ENCODE data around the gene BRS3.

BRS3 gene

GRCh38 chrX:136491832-136492231 lies 4.1 kb downstream of the BRS3 start:
- no peak overlapping the region for H3K4me3 ChIP-seq (ENCODE audit: low read depth, low read length)
- TF ChIP-seq CTCF (conservative IDR thresholded peaks at IDR 0.05; ENCODE audit: low read depth, low read length) = no peak
- no peak for DNase-seq (ENCODE audit: low read depth)

GRCh38 chrX:136493011-136493410 lies 5.3 kb downstream of the BRS3 start:
- DNase-seq (ENCODE audit: low read depth) = no peak
- no peak for TF ChIP-seq CTCF (conservative IDR thresholded peaks at IDR 0.05; ENCODE audit: low read depth, low read length)
- no peak overlapping the region for H3K4me3 ChIP-seq (ENCODE audit: low read depth, low read length)

GRCh38 chrX:136495043-136495442 lies 7.3 kb downstream of the BRS3 start:
- no peak for DNase-seq (ENCODE audit: low read depth)
- no peak overlapping the region for H3K4me3 ChIP-seq (ENCODE audit: low read depth, low read length)
- TF ChIP-seq CTCF (conservative IDR thresholded peaks at IDR 0.05; ENCODE audit: low read depth, low read length) = no peak

- DNase-seq (ENCODE audit: low read depth) = no peak
- TF ChIP-seq CTCF (conservative IDR thresholded peaks at IDR 0.05; ENCODE audit: low read depth, low read length) = no peak
- peak overlapping the region; percentile 76 for H3K4me3 ChIP-seq (ENCODE audit: low read depth, low read length)
Observed at GRCh38 chrX:136496186-136496763, 8.5 kb downstream of the BRS3 start.

GRCh38 chrX:136496764-136497555 lies 9.2 kb downstream of the BRS3 start:
- TF ChIP-seq CTCF (conservative IDR thresholded peaks at IDR 0.05; ENCODE audit: low read depth, low read length) = no peak
- DNase-seq (ENCODE audit: low read depth) = peak; percentile 88
- H3K4me3 ChIP-seq (ENCODE audit: low read depth, low read length) = peak overlapping the region; percentile 76

- H3K4me3 ChIP-seq (ENCODE audit: low read depth, low read length) = peak within 1 kb of the TSS; percentile 76
- no peak for DNase-seq (ENCODE audit: low read depth)
- TF ChIP-seq CTCF (conservative IDR thresholded peaks at IDR 0.05; ENCODE audit: low read depth, low read length) = no peak
Observed at GRCh38 chrX:136497556-136498052, 9.9 kb downstream of the BRS3 start, which contains the start of gene HTATSF1. HTATSF1 (plus strand) TSS chrX:136497592; CDS start chrX:136497685, 93 bp downstream.

Measured in choroid plexus epithelial cell (primary cell).